ENCODE measurements around the gene CPE. TPM values are rescaled to one million over a fixed set of nuclear protein-coding genes. Genes with fewer than 3 reads are reported as not detected.

The CPE gene
- total RNA-seq, 6 donors from 2014 or later, result 4.2 to 53.7 (median 23.3) TPM

- TF ChIP-seq POLR2AphosphoS5 (IDR thresholded peaks at IDR 0.05) (no peak), EP300 (IDR thresholded peaks at IDR 0.05) (no peak), POLR2A (IDR thresholded peaks at IDR 0.05) (no peak)
- TF ChIP-seq, protein P1, sequence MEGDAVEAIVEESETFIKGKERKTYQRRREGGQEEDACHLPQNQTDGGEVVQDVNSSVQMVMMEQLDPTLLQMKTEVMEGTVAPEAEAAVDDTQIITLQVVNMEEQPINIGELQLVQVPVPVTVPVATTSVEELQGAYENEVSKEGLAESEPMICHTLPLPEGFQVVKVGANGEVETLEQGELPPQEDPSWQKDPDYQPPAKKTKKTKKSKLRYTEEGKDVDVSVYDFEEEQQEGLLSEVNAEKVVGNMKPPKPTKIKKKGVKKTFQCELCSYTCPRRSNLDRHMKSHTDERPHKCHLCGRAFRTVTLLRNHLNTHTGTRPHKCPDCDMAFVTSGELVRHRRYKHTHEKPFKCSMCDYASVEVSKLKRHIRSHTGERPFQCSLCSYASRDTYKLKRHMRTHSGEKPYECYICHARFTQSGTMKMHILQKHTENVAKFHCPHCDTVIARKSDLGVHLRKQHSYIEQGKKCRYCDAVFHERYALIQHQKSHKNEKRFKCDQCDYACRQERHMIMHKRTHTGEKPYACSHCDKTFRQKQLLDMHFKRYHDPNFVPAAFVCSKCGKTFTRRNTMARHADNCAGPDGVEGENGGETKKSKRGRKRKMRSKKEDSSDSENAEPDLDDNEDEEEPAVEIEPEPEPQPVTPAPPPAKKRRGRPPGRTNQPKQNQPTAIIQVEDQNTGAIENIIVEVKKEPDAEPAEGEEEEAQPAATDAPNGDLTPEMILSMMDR (IDR thresholded peaks at IDR 0.05), result no peak
- WGBS, 2 donors, result 80 to 94% methylated on average over 5 of the region's 5 CpGs
- Histone ChIP-seq H3K27ac (no peak overlapping the region), H3K4me1 (no peaks in the 10 kb centered on the region), H3K9me3 (no peaks in the 10 kb centered on the region), H3K4me3 (no peak overlapping the region), H3K36me3 (no peaks in the 10 kb centered on the region), H3K27me3 (no peaks in the 10 kb centered on the region)
- ATAC-seq (ENCODE audit: low FRiP score in 2 of 2), result no peak
- no peak for DNase-seq
Observed at GRCh38 chr4:165433529-165433928, 54.7 kb downstream of the CPE start.

GRCh38 chr4:165437691-165438090 lies 58.9 kb downstream of the CPE start:
- Histone ChIP-seq H3K27ac (no peak overlapping the region), H3K36me3 (no peaks in the 10 kb centered on the region), H3K4me3 (no peak overlapping the region), H3K9me3 (no peaks in the 10 kb centered on the region), H3K4me1 (no peaks in the 10 kb centered on the region), H3K27me3 (no peaks in the 10 kb centered on the region)
- TF ChIP-seq POLR2AphosphoS5 (IDR thresholded peaks at IDR 0.05) (no peak), EP300 (IDR thresholded peaks at IDR 0.05) (no peak), POLR2A (IDR thresholded peaks at IDR 0.05) (no peak)
- TF ChIP-seq, protein P1 (IDR thresholded peaks at IDR 0.05), result no peak
- ATAC-seq (ENCODE audit: low FRiP score in 2 of 2), result no peak
- 92% methylated on average over 3 of the region's 3 CpGs for WGBS, 2 donors
- no peak for DNase-seq

- H3K4me1 ChIP-seq, result no peaks in the 10 kb centered on the region
- H3K4me3 ChIP-seq, result no peak overlapping the region
- TF ChIP-seq POLR2A (IDR thresholded peaks at IDR 0.05), result no peak
- TF ChIP-seq EP300 (IDR thresholded peaks at IDR 0.05), result no peak
- no peak for TF ChIP-seq POLR2AphosphoS5 (IDR thresholded peaks at IDR 0.05)
- TF ChIP-seq, protein P1 (IDR thresholded peaks at IDR 0.05), result no peak
- no peak overlapping the region for H3K27ac ChIP-seq
- no peaks in the 10 kb centered on the region for H3K27me3 ChIP-seq
- no peak for ATAC-seq (ENCODE audit: low FRiP score in 2 of 2)
- DNase-seq, result no peak
- no peaks in the 10 kb centered on the region for H3K36me3 ChIP-seq
- WGBS, 2 donors, result 65 to 73% methylated on average over 2 of the region's 2 CpGs
- no peaks in the 10 kb centered on the region for H3K9me3 ChIP-seq
Observed at GRCh38 chr4:165439344-165439743, 60.5 kb downstream of the CPE start.

- Histone ChIP-seq H3K4me3 (no peak overlapping the region), H3K9me3 (no peaks in the 10 kb centered on the region), H3K27ac (no peak overlapping the region), H3K27me3 (no peaks in the 10 kb centered on the region), H3K4me1 (no peaks in the 10 kb centered on the region), H3K36me3 (no peaks in the 10 kb centered on the region)
- TF ChIP-seq, protein P1 (IDR thresholded peaks at IDR 0.05), result no peak
- TF ChIP-seq POLR2A (IDR thresholded peaks at IDR 0.05) (no peak), EP300 (IDR thresholded peaks at IDR 0.05) (no peak), POLR2AphosphoS5 (IDR thresholded peaks at IDR 0.05) (no peak)
- 69 to 78% methylated on average over 1 of the region's 1 CpG for WGBS, 2 donors
- DNase-seq (no peak), ATAC-seq (ENCODE audit: low FRiP score in 2 of 2) (no peak)
Observed at GRCh38 chr4:165439981-165440380, 61.2 kb downstream of the CPE start.

DNA sequence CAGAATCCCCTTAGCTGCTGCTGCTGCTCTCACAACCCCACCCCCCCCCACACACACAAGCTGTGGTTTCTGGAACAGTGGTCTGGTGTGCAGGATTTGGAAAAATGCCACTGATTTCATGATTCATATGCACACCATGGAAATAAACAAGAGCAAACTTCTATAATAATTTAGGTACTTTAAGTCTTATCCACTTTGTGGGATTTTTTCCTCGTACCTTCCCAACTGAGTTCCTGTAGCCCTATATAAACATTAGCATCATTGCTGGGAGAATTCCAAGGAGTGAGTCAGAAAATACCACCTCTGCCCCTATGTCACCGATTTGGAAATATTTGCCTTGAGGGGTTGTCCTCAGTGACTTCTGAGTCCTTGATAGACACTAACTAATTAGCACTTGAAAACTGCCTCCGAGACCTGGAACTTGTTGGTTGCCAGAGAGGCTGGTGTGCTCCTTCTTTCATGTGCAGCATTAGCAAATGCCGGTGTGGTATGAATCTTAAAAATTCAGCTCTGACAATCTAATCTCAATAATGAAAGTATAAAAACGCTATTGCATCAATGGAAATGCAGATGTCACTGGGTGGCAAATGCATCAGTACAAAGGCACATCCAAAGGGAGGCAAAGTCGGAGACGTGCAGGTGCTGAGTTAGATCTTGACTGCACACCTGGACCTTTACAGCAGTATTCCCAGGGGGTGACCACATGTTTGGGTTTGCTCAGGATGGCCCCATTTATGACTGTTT lies 61.8 kb downstream of the CPE start:
- ATAC-seq (ENCODE audit: low FRiP score in 2 of 2) (peak in 1 of 2 donors; percentile 51), DNase-seq (no peak)
- Histone ChIP-seq H3K27ac (no peak overlapping the region), H3K4me3 (no peak overlapping the region), H3K4me1 (no peaks in the 10 kb centered on the region), H3K9me3 (no peaks in the 10 kb centered on the region), H3K36me3 (no peaks in the 10 kb centered on the region), H3K27me3 (no peaks in the 10 kb centered on the region)
- 55 to 65% methylated on average over 7 of the region's 7 CpGs for WGBS, 2 donors
- TF ChIP-seq POLR2A (IDR thresholded peaks at IDR 0.05) (no peak), POLR2AphosphoS5 (IDR thresholded peaks at IDR 0.05) (no peak), EP300 (IDR thresholded peaks at IDR 0.05) (no peak)
- TF ChIP-seq, protein P1 (IDR thresholded peaks at IDR 0.05), result no peak
